Osteocyte (in vitro differentiated cells): Measurements from ENCODE around the gene MEX3D. TPM values are rescaled to one million over a fixed set of nuclear protein-coding genes. Genes with fewer than 3 reads are reported as not detected.

Source experiments
- DNase-seq: peaks from one replicate; pipeline ENCODE4 v3.0.0; 2021; ENCODE audit warnings: mixed read lengths; ENCODE audit not compliant: unreplicated experiment; ENCODE audit errors: extremely low spot score
- H3K27ac Mint-ChIP-seq: one replicate; pipeline ENCODE4 v1.8.0; 2021; ENCODE audit warnings: mild to moderate bottlenecking, mixed read lengths; ENCODE audit not compliant: unreplicated experiment
- H3K27me3 Mint-ChIP-seq: one replicate; pipeline ENCODE4 v1.8.0; 2021; ENCODE audit warnings: mixed read lengths; ENCODE audit not compliant: unreplicated experiment
- H3K36me3 Mint-ChIP-seq: one replicate; pipeline ENCODE4 v1.8.0; 2021; ENCODE audit warnings: mixed read lengths; ENCODE audit not compliant: unreplicated experiment
- H3K4me1 Mint-ChIP-seq: one replicate; pipeline ENCODE4 v1.8.0; 2021; ENCODE audit warnings: mixed read lengths; ENCODE audit not compliant: unreplicated experiment
- H3K4me3 Mint-ChIP-seq: one replicate; pipeline ENCODE4 v1.8.0; 2021; ENCODE audit warnings: mild to moderate bottlenecking, moderate library complexity, mixed read lengths; ENCODE audit not compliant: unreplicated experiment
- H3K9me3 Mint-ChIP-seq: one replicate; pipeline ENCODE4 v1.8.0; 2021; ENCODE audit warnings: mixed read lengths; ENCODE audit not compliant: unreplicated experiment
- CTCF ChIP-seq: fragments of 200-600 bp; sonication (generic); IDR thresholded peaks from 2 replicates; pipeline ENCODE4 v1.5.0; 2021; ENCODE audit warnings: antibody characterized with exemption, mild to moderate bottlenecking, moderate library complexity
- total RNA-seq: library from RNA; stranded (reverse); gene quantifications from 2 replicates; pipeline ENCODE4 v1.2.1, GENCODE V29; 2021

MEX3D gene
- total RNA-seq, 1 donor from 2014 or later = 65.5 TPM

DNA sequence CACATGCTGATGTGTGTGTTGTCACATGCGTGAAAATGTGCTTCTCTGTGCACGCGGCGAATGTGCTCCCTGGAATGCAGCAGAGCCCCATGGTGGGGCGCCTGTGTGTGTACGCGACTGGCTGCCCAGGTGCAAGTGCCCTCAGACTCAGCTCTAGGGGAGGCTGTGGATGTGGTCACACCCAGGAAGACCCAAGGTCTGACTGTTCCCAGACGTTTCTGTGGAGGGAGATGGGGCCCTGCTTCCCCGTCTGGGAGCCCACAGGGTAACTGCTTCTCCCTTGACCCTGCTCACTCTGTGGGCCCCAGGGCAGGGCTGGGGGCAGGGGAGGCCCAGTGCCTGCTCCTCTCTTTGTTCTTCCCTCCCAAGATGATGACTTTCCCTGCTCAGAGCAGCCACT is 45.0 kb upstream of the MEX3D start:
- peaks cover 5% of the 10 kb centered on the region for H3K4me1 Mint-ChIP-seq
- H3K27me3 Mint-ChIP-seq = no peaks in the 10 kb centered on the region
- H3K9me3 Mint-ChIP-seq = no peaks in the 10 kb centered on the region
- DNase-seq = no peak
- no peak overlapping the region for H3K4me3 Mint-ChIP-seq
- peaks cover 25% of the 10 kb centered on the region for H3K36me3 Mint-ChIP-seq
- no peak overlapping the region for H3K27ac Mint-ChIP-seq
- no peak for TF ChIP-seq CTCF

DNA sequence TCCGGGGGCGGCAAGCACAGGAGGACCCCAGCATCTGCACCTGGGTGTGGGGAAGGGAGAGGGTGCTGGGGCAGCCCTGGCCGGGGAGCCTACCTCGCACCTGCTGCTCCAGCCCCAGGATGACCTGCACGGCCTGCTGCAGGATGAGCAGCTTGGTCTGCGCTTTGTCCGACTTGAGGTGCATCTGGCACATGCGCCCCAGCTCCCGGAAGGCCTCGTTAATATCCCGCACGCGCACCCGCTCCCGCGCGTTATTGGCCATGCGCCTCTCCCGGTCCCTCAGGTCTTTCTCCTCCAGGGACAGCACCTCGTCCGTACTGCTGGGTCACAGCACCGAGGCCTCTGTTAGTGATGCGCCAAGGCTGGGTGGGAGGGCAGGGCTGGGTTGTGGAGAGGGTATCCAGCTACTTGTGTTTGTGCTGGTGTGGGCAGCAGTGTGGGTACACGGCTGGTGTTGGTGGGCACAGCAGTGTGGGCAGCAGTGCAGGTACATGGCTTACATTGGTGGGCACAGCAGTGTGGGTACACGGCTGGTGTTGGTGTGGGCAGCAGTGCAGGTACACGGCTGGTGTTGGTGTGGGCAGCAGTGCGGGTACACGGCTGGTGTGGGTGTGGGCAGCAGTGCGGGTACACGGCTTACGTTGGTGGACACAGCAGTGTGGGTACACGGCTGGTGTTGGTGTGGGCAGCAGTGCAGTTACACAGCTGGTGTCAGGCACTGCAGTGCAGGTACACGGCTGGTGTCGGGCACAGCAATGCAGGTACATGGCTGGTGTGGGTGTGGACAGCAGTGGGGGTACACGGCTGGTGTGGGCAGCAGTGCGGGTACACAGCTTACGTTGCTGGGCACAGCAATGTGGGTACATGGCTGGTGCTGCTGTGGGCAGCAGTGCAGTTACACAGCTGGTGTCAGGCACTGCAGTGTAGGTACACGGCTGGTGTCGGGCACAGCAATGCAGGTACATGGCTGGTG is 44.3 kb upstream of the MEX3D start:
- Mint-ChIP-seq H3K4me1 (peaks cover 5% of the 10 kb centered on the region), H3K4me3 (no peak overlapping the region), H3K36me3 (peaks cover 23% of the 10 kb centered on the region), H3K27me3 (no peaks in the 10 kb centered on the region), H3K9me3 (no peaks in the 10 kb centered on the region), H3K27ac (no peak overlapping the region)
- no peak for TF ChIP-seq CTCF
- DNase-seq = no peak

DNA sequence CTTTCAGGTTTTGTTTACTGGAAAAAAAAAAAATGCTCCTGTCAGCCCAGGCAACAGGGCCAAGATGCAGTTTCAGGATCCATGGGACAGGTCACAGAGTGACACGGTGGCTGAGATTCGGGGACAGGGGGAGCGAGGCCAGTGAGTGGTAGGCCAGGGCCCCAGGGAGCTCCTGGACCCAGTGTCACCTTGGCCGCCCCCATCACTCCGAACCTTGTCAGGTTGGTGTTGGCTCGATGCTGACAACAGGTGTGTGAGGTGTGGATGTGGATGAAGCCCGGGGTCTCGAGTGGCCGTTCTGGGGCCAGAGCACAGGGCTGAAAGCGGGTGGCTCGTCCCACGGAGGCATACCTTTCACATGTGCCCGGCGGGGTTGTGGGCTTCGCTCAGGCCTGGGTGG is 43.2 kb upstream of the MEX3D start:
- peaks cover 18% of the 10 kb centered on the region for H3K36me3 Mint-ChIP-seq
- no peaks in the 10 kb centered on the region for H3K27me3 Mint-ChIP-seq
- H3K4me1 Mint-ChIP-seq = peaks cover 9% of the 10 kb centered on the region
- H3K4me3 Mint-ChIP-seq = no peak overlapping the region
- no peak overlapping the region for H3K27ac Mint-ChIP-seq
- no peak for DNase-seq
- TF ChIP-seq CTCF = no peak
- no peaks in the 10 kb centered on the region for H3K9me3 Mint-ChIP-seq

DNA sequence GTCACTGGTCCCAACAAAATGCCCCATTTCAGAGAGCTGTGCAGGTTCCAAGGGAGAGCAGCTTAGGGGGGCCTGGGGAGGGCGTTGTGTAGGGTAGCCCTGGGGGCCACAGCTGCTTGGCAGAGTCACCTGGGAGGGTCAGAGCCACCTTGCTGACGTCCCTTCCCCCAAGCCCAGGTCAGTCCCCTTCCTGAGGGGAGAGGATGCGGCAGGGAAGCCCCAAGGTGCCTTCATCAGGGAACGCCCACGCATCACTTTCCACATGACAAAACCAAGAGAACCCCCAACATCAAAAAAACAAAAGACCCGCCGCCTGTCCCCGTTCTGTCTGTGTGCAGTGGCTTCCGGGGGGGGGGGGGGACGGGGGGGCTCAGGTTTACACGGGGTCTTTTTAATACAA is 42.5 kb upstream of the MEX3D start:
- DNase-seq = no peak
- Mint-ChIP-seq H3K4me1 (peaks cover 13% of the 10 kb centered on the region), H3K27ac (no peak overlapping the region), H3K4me3 (no peak overlapping the region), H3K36me3 (peaks cover 14% of the 10 kb centered on the region), H3K9me3 (no peaks in the 10 kb centered on the region), H3K27me3 (no peaks in the 10 kb centered on the region)
- no peak for TF ChIP-seq CTCF

DNA sequence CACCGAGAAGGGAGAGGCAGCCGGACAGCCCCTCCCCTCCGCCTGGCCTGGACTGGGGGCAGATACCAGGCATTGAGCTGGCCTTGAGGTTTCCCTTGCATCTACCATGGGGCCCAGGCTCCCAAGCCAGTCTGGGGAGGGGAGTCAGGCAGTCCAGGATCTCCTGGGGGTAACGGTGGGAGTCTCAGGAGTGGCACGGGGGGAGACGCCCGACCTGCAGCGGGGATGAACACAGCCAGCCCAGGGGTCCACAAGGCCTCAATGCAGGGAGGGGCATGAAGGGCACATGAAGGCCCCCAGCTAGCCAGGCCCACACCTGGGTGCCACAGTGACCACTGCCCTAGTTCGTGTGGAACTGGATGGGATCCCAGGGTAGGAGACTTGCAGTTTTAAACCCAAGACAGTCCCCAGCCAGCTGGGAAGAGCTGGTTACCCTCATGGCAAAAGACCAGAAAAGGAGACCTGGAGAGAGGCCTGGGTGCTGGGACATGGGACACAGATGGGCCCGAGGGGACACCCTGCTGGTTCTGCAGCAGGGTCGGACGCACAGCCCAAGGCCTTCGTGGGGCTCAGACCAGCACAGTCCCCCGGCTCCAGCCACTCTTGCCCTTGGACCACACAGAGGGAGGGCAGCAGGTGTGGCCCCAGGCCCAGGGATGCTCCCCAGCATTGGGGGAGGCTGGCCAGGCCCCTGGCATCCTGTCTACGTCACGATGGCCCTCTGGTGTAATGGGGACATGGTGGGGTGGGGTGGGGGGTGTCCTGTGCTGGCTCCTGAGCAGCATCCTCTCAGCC is 41.8 kb upstream of the MEX3D start:
- Mint-ChIP-seq H3K4me1 (peaks cover 13% of the 10 kb centered on the region), H3K9me3 (no peaks in the 10 kb centered on the region), H3K27ac (no peak overlapping the region), H3K4me3 (no peak overlapping the region), H3K27me3 (no peaks in the 10 kb centered on the region), H3K36me3 (peaks cover 12% of the 10 kb centered on the region)
- DNase-seq = no peak
- TF ChIP-seq CTCF = no peak
